NCI-H128 (cell line): ENCODE results near the gene CTF1.
A peak's percentile ranks its signal among the peaks of the same experiment; 100 is the strongest.
"Not testable (repeated sequence)": the region's sequence is repeated elsewhere in the genome, so short reads cannot be mapped to it uniquely, and the experiment has no call there.

Source experiments
- DNase-seq: peaks from one replicate; lab custom pipeline; 2025; ENCODE audit not compliant: unreplicated experiment; lab: John Stamatoyannopoulos, UW

CTF1 gene

GRCh38 chr16:30887927-30888326 lies 8.5 kb upstream of the CTF1 start:
- DNase-seq, result no peak

- no peak for DNase-seq
Measured at GRCh38 chr16:30888856-30889499, 7.4 kb upstream of the CTF1 start.

GRCh38 chr16:30889721-30890120 lies 6.7 kb upstream of the CTF1 start:
- no peak for DNase-seq

- DNase-seq, result not testable (repeated sequence)
Measured at GRCh38 chr16:30891043-30891823, 5.2 kb upstream of the CTF1 start.

- DNase-seq, result no peak
Measured at GRCh38 chr16:30892670-30893416, 3.6 kb upstream of the CTF1 start.

- no peak for DNase-seq
Measured at GRCh38 chr16:30893417-30893743, 3.0 kb upstream of the CTF1 start.

- DNase-seq, result peak; percentile 36
Measured at GRCh38 chr16:30893744-30894539, 2.5 kb upstream of the CTF1 start, which contains the start of gene BCL7C. Gene BCL7C (minus strand): TSS chr16:30894077. CDS start chr16:30893944, 133 bp downstream.

- no peak for DNase-seq
Measured at GRCh38 chr16:30894540-30895368, 1.7 kb upstream of the CTF1 start.

- DNase-seq, result no peak
Measured at GRCh38 chr16:30895627-30896260, 670 bp upstream of the CTF1 start.

GRCh38 chr16:30896889-30897733 lies 697 bp downstream of the CTF1 start:
- peak; percentile 22 for DNase-seq

- no peak for DNase-seq
Measured at GRCh38 chr16:30899794-30900193, 3.4 kb downstream of the CTF1 start.

- DNase-seq, result no peak
Measured at GRCh38 chr16:30900588-30900987, 4.2 kb downstream of the CTF1 start.

- no peak for DNase-seq
Measured at GRCh38 chr16:30901201-30902028, 5.0 kb downstream of the CTF1 start.

GRCh38 chr16:30902029-30902972 lies 5.9 kb downstream of the CTF1 start:
- no peak for DNase-seq

GRCh38 chr16:30903002-30903401 lies 6.6 kb downstream of the CTF1 start:
- no peak for DNase-seq

GRCh38 chr16:30903596-30903995 lies 7.2 kb downstream of the CTF1 start:
- no peak for DNase-seq
